Astrocyte (in vitro differentiated cells and primary cell): ENCODE data around the gene WNT3.

ENCODE experiments used
- CTCF ChIP-seq: IDR thresholded peaks from 2 replicates; pipeline ENCODE4 v1.5.1; 2011; ENCODE audit warnings: low read depth, mild to moderate bottlenecking, inconsistent platforms, low read length, moderate library complexity; ENCODE audit not compliant: insufficient read depth
- EZH2 ChIP-seq: IDR thresholded peaks from 2 replicates; pipeline ENCODE4 v1.6.1; 2012; ENCODE audit warnings: mild to moderate bottlenecking, low read length, inconsistent platforms; ENCODE audit not compliant: insufficient read depth

- TF ChIP-seq CTCF, result no peak
- no peak for TF ChIP-seq EZH2
Measured at GRCh38 chr17:46850688-46851028, 32.2 kb upstream of the WNT3 start.
